DND-41 (cell line): ENCODE data around the gene ZDHHC7.

ENCODE experiments used
- ATAC-seq: fragments of 200-7000 bp; cut with Tn5 transposase; 3 replicates; pipeline ENCODE4 v1.9.1; 2021; ENCODE audit warnings: low read depth; ENCODE audit not compliant: insufficient read depth
- DNase-seq: peaks from one replicate; pipeline ENCODE4 v3.0.0-alpha.2; 2020
- H2AFZ ChIP-seq: 2 replicates; pipeline ENCODE4 v1.6.0; 2012; ENCODE audit warnings: low read depth, low read length
- H3K27ac ChIP-seq: 2 replicates; pipeline ENCODE4 v1.5.1; 2012; ENCODE audit warnings: low read length, inconsistent platforms
- H3K27me3 ChIP-seq: fragments of 200-600 bp; sonication (generic); 2 replicates; pipeline ENCODE4 v1.6.0; 2012; ENCODE audit warnings: low read length, mild to moderate bottlenecking, inconsistent platforms; ENCODE audit not compliant: insufficient read depth, poor library complexity
- H3K36me3 ChIP-seq: 2 replicates; pipeline ENCODE4 v1.5.1; 2012; ENCODE audit warnings: low read length, inconsistent platforms; ENCODE audit not compliant: insufficient read depth
- H3K4me1 ChIP-seq: 2 replicates; pipeline ENCODE4 v1.5.1; 2012; ENCODE audit warnings: mild to moderate bottlenecking, low read length; ENCODE audit not compliant: insufficient read depth
- H3K4me2 ChIP-seq: 2 replicates; pipeline ENCODE4 v1.6.0; 2012; ENCODE audit warnings: mild to moderate bottlenecking, moderate library complexity, low read length, inconsistent platforms; ENCODE audit not compliant: insufficient read depth
- H3K4me3 ChIP-seq, 2 experiments: fragments of 200-600 bp in 1 of 2; shearing (Covaris generic) in 1 of 2; 2 replicates each; pipeline ENCODE4 v1.5.1; 2012 to 2016; ENCODE audit warnings: inconsistent platforms in 2 of 2, low read length in 2 of 2, mild to moderate bottlenecking in 2 of 2, low read depth in 1 of 2, moderate library complexity in 1 of 2
- H3K79me2 ChIP-seq: 2 replicates; pipeline ENCODE4 v1.6.0; 2012; ENCODE audit warnings: low read length, inconsistent platforms; ENCODE audit not compliant: insufficient read depth
- H3K9ac ChIP-seq: 2 replicates; pipeline ENCODE4 v1.6.0; 2012; ENCODE audit warnings: low read depth, mild to moderate bottlenecking, inconsistent platforms, low read length, moderate library complexity
- H3K9me3 ChIP-seq: 2 replicates; pipeline ENCODE4 v1.5.1; 2012; ENCODE audit warnings: low read length, moderate library complexity, mild to moderate bottlenecking, inconsistent platforms; ENCODE audit not compliant: insufficient read depth, severe bottlenecking
- H4K20me1 ChIP-seq: 2 replicates; pipeline ENCODE4 v1.6.0; 2012; ENCODE audit warnings: low read length; ENCODE audit not compliant: insufficient read depth
- CTCF ChIP-seq: IDR thresholded peaks from 2 replicates; pipeline ENCODE4 v1.5.1; 2012; ENCODE audit warnings: borderline replicate concordance, low read length, moderate library complexity, mild to moderate bottlenecking; ENCODE audit not compliant: poor library complexity, severe bottlenecking; ENCODE audit errors: extremely low read depth
- EZH2 ChIP-seq: IDR thresholded peaks from 3 replicates; pipeline ENCODE4 v1.6.1; 2012; ENCODE audit warnings: borderline replicate concordance, low read depth, mild to moderate bottlenecking, moderate library complexity, low read length, inconsistent platforms; ENCODE audit not compliant: severe bottlenecking

The ZDHHC7 gene

GRCh38 chr16:85027958-85028684 lies 16.8 kb upstream of the ZDHHC7 start:
- no peak for DNase-seq
- Histone ChIP-seq H3K4me3 (peak overlapping the region; percentile 38 to 94; a peak in 3 of 4 replicates), H3K36me3 (no peaks in the 10 kb centered on the region), H4K20me1 (no peaks in the 10 kb centered on the region), H3K79me2 (no peaks in the 10 kb centered on the region), H3K4me2 (peak overlapping the region; percentile 89), H3K27ac (0 out of 2 replicates have a peak overlapping the region, but pooled peaks have one; percentile 44), H2AFZ (peak overlapping the region; percentile 96), H3K27me3 (peaks cover 15% of the 10 kb centered on the region), H3K9me3 (no peaks in the 10 kb centered on the region), H3K9ac (peak overlapping the region; percentile 71), H3K4me1 (peaks cover 27% of the 10 kb centered on the region)
- ATAC-seq = peak; percentile 28; the same call in 2 of the 3 replicates
- peak; percentile 67 for TF ChIP-seq EZH2
- peak; percentile 47 for TF ChIP-seq CTCF

DNA sequence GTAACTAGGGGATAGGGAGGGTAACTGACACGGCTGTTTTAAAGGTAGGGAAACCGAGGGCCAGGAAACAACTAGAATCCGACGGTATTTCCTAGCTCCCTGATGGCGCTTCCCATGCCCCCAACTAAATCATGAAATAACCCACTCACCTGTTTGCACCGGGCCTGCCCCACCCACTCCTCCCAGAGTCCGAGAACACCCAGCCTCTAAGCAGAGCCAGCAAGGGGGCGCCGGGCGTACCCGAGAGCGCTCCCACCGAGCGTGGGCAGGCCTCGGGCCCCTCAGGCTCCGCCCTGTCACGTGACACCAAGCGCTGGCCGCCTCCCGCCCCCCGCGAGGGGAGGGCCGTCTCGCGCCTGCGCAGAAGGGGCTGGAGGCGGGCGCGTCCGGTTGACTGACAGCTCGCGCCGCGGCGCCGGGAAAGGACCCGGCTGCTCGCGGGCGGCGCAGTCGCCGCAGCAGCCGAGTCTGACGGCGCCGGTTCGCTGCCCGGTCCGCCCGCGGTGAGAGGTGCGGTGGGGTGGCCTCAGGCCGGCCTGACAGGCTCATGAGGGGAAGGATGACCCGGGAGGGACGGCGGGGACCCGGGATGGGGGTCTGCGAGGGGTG lies 16.1 kb upstream of the ZDHHC7 start, which contains the start of gene KIAA0513:
Gene KIAA0513, plus strand, starts transcription at position 447 of the 609 bp plus-strand sequence. CDS start 39,277 bp downstream, outside the sequence.
- ATAC-seq = peak; percentile 88
- peak within 1 kb of the TSS; percentile 70 for H3K27ac ChIP-seq

DNA sequence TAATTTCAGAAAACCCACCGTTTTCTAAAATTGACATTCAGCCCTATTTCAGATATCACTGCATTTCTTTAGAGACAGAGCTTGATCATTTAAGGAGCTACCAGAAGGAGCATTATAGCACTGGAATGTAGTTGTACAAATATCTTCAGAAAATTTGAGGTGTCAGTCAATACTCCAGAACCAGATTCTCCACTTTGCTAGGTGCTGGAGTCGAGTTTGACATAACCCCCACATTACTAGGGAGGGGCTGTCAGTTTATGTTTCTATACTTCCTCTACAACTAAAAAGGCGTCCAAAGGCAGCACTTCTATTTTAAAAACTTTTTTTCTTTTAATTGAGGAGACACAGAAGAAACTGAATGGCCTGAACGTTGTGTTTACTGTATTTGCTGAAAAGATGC lies 15.4 kb upstream of the ZDHHC7 start:
- DNase-seq = no peak
- Histone ChIP-seq H4K20me1 (no peaks in the 10 kb centered on the region), H3K27ac (no peak overlapping the region), H3K79me2 (no peaks in the 10 kb centered on the region), H3K9ac (peak overlapping the region; percentile 71), H3K4me3 (peak overlapping the region; percentile 52 to 94; a peak in 3 of 4 replicates), H3K4me2 (peak overlapping the region; percentile 89), H2AFZ (no peak overlapping the region), H3K9me3 (no peaks in the 10 kb centered on the region), H3K36me3 (no peaks in the 10 kb centered on the region), H3K27me3 (peaks cover 15% of the 10 kb centered on the region), H3K4me1 (peaks cover 27% of the 10 kb centered on the region)
- ATAC-seq = no peak
- TF ChIP-seq CTCF (no peak), EZH2 (no peak)

More for the DNA sequence above, 16.1 kb upstream of the ZDHHC7 start, which contains the start of gene KIAA0513:
- Histone ChIP-seq H2AFZ (peak within 1 kb of the TSS; percentile 96), H3K27me3 (peaks cover 15% of the 10 kb centered on the region), H4K20me1 (no peaks in the 10 kb centered on the region), H3K4me1 (peaks cover 27% of the 10 kb centered on the region), H3K36me3 (no peaks in the 10 kb centered on the region), H3K4me2 (peak within 1 kb of the TSS; percentile 89), H3K9me3 (no peaks in the 10 kb centered on the region), H3K9ac (peak within 1 kb of the TSS; percentile 71), H3K79me2 (no peaks in the 10 kb centered on the region), H3K4me3 (peak within 1 kb of the TSS; percentile 52 to 94; a peak in 3 of 4 replicates)
- DNase-seq = peak; percentile 94
- TF ChIP-seq CTCF (peak; percentile 45), EZH2 (no peak)
